ENCODE results near the gene CSTF1.

CSTF1 gene

DNA sequence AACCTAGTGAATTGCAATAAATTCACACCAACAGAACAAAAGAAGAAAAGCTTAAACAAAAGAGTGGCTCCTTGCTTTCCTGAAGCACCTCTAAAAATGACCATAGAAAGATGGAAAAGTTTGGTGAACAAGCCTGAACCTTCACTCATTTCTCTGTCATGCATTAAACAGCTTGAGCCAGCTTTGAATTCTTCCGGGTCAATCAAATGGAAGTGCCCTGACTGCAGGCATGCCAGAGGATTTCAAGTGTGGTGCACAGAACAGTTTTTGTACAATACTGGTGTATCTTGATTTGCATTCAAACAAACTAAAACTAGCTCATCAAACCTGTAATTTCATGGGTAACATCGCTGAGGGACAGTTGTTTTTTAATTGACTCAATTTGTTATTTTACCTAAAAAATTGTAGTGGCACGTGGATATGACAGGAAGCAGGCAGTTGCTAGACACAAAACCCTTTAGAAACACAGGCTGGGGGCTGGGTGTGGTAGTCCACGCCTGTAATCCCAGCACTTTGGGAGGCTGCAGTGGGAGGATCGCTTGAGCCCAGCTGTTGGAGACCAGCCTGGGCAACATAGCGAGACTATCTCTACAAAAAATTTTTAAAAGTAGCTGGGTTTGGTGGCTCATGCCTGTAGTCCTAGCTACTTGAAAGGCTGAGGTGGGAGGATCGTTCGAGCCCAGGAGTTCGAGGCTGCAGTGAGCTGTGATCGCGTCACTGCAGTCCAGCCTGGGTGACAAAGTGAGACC, 28.7 kb downstream of the CSTF1 start:
- Histone ChIP-seq H3K9me3 (ENCODE audit: insufficient read depth, low read depth, low read length) (no peaks in the 10 kb centered on the region), H3K4me3 (ENCODE audit: low read length) (no peak overlapping the region), H3K27ac (ENCODE audit: low read depth, low read length) (no peak overlapping the region), H3K27me3 (ENCODE audit: insufficient read depth, low read length) (peaks cover 32% of the 10 kb centered on the region), H3K9ac (ENCODE audit: low read depth, low read length) (no peak overlapping the region), H3K36me3 (ENCODE audit: insufficient read depth, low read length) (no peaks in the 10 kb centered on the region), H3K4me1 (ENCODE audit: insufficient read depth, low read length) (peaks cover 8% of the 10 kb centered on the region)
- WGBS = 83% methylated on average over 11 of the region's 11 CpGs

DNA sequence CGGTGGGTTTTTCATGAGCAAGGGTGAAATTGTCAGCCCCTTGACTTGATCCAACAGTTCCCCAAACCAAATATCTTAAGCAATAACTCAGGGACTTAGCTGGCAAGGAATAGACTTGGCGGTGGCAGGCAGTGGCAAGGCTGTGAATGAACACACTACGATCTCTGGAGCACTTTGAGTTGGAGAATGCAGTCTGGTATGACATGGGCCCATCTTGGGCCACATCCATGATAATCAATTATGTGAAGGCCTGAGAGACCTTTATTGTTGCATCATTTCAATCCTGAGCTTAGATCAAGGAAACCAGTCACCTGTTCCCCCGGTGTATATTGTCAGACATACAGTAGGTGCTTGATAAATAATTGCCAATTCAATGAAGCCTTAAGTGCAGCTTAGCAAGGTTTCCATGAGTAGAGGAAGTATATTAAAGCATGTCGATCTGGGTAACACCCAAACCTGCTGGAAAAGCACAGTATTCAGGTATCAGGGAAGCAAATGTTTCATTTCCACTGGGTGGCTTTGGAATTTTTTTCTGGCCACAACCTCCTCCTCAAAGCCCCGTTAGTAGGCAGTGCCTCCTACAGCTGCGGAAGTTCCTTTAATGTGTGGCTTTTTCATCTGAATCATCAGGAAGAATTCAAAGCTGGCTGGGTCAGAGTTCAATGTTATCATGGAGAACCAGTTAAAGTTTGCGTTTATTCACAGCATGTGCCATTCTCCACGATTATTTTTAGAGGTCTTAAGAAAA, 29.8 kb downstream of the CSTF1 start:
- Histone ChIP-seq H3K4me1 (ENCODE audit: insufficient read depth, low read length) (peaks cover 8% of the 10 kb centered on the region), H3K4me3 (ENCODE audit: low read length) (no peak overlapping the region), H3K27ac (ENCODE audit: low read depth, low read length) (no peak overlapping the region), H3K36me3 (ENCODE audit: insufficient read depth, low read length) (no peaks in the 10 kb centered on the region), H3K9me3 (ENCODE audit: insufficient read depth, low read depth, low read length) (no peaks in the 10 kb centered on the region), H3K27me3 (ENCODE audit: insufficient read depth, low read length) (peaks cover 32% of the 10 kb centered on the region), H3K9ac (ENCODE audit: low read depth, low read length) (no peak overlapping the region)
- 61% methylated on average over 8 of the region's 9 CpGs for WGBS

DNA sequence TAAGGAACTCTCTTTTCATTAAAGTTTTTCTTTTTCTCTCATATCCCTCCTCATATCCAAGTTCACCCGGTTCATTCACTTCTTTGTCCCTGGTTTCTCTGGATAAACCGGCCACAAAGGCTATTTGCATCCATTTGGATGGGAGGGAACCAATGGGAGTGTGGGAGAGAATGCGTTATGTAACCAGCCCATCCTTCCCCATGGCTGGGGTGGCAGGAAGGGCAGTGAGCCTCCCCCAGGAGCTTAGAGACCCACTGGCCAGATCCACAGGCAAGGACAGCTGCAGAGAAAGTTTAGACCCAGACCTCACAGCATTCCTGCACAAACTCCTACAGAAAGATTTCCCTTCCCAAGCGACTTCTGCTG, 30.4 kb downstream of the CSTF1 start:
- peaks cover 32% of the 10 kb centered on the region for H3K27me3 ChIP-seq (ENCODE audit: insufficient read depth, low read length)
- H3K9ac ChIP-seq (ENCODE audit: low read depth, low read length) = no peak overlapping the region
- H3K36me3 ChIP-seq (ENCODE audit: insufficient read depth, low read length) = no peaks in the 10 kb centered on the region
- peaks cover 8% of the 10 kb centered on the region for H3K4me1 ChIP-seq (ENCODE audit: insufficient read depth, low read length)
- no peaks in the 10 kb centered on the region for H3K9me3 ChIP-seq (ENCODE audit: insufficient read depth, low read depth, low read length)
- WGBS = 24% methylated on average over 4 of the region's 4 CpGs
- no peak overlapping the region for H3K27ac ChIP-seq (ENCODE audit: low read depth, low read length)
- H3K4me3 ChIP-seq (ENCODE audit: low read length) = no peak overlapping the region

DNA sequence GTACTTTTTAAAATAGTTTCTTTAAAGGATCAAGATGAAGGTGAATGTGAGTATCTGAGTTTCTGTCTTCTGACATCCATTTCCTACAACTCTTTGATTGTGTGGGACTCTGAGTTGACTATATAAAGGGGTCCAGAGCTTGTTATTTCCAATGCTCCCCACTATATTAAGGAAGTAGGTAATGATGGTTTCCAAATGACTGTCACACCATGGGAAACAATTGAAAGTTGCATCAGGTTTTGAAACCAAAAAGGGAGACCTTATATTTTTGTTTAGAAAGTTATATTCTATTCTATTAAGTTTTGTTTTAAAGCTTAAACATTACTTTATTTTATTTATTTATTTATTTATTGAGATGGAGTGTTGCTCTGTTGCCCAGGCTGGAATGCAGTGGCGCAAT, 30.8 kb downstream of the CSTF1 start:
- H3K9me3 ChIP-seq (ENCODE audit: insufficient read depth, low read depth, low read length) = no peaks in the 10 kb centered on the region
- H3K4me3 ChIP-seq (ENCODE audit: low read length) = no peak overlapping the region
- peaks cover 8% of the 10 kb centered on the region for H3K4me1 ChIP-seq (ENCODE audit: insufficient read depth, low read length)
- H3K9ac ChIP-seq (ENCODE audit: low read depth, low read length) = no peak overlapping the region
- no peaks in the 10 kb centered on the region for H3K36me3 ChIP-seq (ENCODE audit: insufficient read depth, low read length)
- peaks cover 32% of the 10 kb centered on the region for H3K27me3 ChIP-seq (ENCODE audit: insufficient read depth, low read length)
- WGBS = 100% methylated on average over 1 of the region's 1 CpG
- no peak overlapping the region for H3K27ac ChIP-seq (ENCODE audit: low read depth, low read length)

DNA sequence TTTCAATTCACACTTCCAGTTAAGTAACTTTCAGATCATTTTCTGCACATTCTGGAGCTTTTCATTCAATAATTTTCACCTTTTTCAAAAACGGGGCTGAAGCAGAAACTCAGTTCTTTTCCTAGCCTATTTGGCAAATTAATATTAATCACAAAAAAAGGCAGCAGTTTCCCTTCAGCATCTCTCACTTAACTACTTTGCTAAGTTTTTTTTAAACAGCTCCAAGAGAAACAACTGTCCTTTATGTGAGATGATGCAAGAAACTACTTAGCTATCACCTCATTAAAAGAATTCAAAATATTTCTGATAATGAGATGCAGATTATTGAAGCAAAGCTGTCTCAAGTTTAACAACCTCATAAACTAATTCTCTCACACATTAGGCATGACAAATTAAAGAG, 31.4 kb downstream of the CSTF1 start:
- peaks cover 8% of the 10 kb centered on the region for H3K4me1 ChIP-seq (ENCODE audit: insufficient read depth, low read length)
- H3K27ac ChIP-seq (ENCODE audit: low read depth, low read length) = no peak overlapping the region

DNA sequence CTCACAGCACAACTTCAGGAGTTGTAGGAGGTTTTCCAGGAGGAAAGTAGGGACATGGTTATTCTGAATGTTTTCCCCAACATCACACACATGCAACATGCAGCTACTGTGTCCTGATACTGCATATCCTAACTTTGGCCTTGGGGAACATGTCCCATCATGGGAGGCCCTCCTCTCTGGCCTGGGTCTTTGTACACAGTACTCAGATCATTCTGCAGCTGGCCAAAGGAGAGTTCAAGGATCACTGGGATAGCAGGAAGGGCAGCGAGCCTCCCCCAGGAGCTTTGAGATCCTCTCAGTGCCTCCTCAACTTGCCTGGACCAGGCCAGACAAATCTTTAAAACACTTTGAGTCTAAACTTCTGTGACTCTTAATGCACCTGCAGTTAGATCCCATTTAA, 32.5 kb downstream of the CSTF1 start:
- Histone ChIP-seq H3K9me3 (ENCODE audit: insufficient read depth, low read depth, low read length) (no peaks in the 10 kb centered on the region), H3K27ac (ENCODE audit: low read depth, low read length) (no peak overlapping the region)
- WGBS = 85% methylated on average over 1 of the region's 1 CpG

More for the DNA sequence above, 31.4 kb downstream of the CSTF1 start:
- Histone ChIP-seq H3K9me3 (ENCODE audit: insufficient read depth, low read depth, low read length) (no peaks in the 10 kb centered on the region), H3K9ac (ENCODE audit: low read depth, low read length) (no peak overlapping the region), H3K4me3 (ENCODE audit: low read length) (no peak overlapping the region), H3K27me3 (ENCODE audit: insufficient read depth, low read length) (peaks cover 32% of the 10 kb centered on the region), H3K36me3 (ENCODE audit: insufficient read depth, low read length) (no peaks in the 10 kb centered on the region)
- WGBS = 77% methylated on average over 1 of the region's 1 CpG

DNA sequence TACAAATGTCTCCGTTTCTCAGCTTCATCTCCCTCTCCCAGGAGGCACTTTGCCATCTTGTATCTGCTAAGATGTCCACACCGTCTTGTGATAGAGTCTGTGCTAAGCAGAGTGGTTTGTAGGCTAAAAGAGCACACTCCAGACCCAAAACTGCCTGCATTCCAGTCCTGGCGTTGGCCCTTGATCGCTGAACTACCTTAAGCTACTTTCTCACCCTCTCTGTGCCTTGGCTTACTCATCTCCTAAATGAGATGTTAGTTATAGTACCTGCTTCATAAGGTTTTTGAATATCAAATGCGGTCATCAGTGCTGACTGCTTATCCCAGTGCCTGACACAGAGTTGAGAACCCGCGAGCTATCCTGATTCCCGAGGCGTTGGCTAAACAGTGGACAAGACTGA, 33.6 kb downstream of the CSTF1 start:
- H3K9me3 ChIP-seq (ENCODE audit: insufficient read depth, low read depth, low read length) = no peaks in the 10 kb centered on the region
- H3K9ac ChIP-seq (ENCODE audit: low read depth, low read length) = no peak overlapping the region
- WGBS = 92% methylated on average over 9 of the region's 9 CpGs
- H3K27ac ChIP-seq (ENCODE audit: low read depth, low read length) = no peak overlapping the region
- H3K4me3 ChIP-seq (ENCODE audit: low read length) = no peak overlapping the region
- peaks cover 8% of the 10 kb centered on the region for H3K4me1 ChIP-seq (ENCODE audit: insufficient read depth, low read length)
- H3K36me3 ChIP-seq (ENCODE audit: insufficient read depth, low read length) = no peaks in the 10 kb centered on the region
- H3K27me3 ChIP-seq (ENCODE audit: insufficient read depth, low read length) = peaks cover 29% of the 10 kb centered on the region

More for the DNA sequence above, 32.5 kb downstream of the CSTF1 start:
- no peak overlapping the region for H3K9ac ChIP-seq (ENCODE audit: low read depth, low read length)
- no peak overlapping the region for H3K4me3 ChIP-seq (ENCODE audit: low read length)
- H3K36me3 ChIP-seq (ENCODE audit: insufficient read depth, low read length) = no peaks in the 10 kb centered on the region
- peaks cover 32% of the 10 kb centered on the region for H3K27me3 ChIP-seq (ENCODE audit: insufficient read depth, low read length)
- H3K4me1 ChIP-seq (ENCODE audit: insufficient read depth, low read length) = peaks cover 8% of the 10 kb centered on the region

DNA sequence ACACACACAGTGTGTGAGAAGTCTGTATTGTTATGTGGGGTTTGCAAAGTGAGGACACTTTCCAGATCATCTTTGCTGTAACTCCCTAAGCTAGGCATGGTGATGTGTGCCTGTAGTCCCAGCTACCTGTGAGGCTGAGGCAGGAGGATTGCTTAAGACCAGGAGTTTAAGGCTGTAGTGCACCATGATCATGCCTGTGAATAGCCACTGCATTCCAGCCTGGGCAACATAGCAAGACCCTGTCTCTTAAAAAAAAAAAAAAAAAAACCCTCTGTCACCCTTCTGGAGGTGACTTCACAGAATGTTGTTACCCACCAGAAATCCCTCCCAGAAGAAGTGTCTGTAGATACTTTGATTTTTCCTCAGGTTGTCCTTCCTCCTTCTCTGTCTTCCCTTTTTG, 34.5 kb downstream of the CSTF1 start:
- Histone ChIP-seq H3K4me1 (ENCODE audit: insufficient read depth, low read length) (peaks cover 8% of the 10 kb centered on the region), H3K27ac (ENCODE audit: low read depth, low read length) (no peak overlapping the region), H3K36me3 (ENCODE audit: insufficient read depth, low read length) (no peaks in the 10 kb centered on the region), H3K9ac (ENCODE audit: low read depth, low read length) (no peak overlapping the region), H3K27me3 (ENCODE audit: insufficient read depth, low read length) (peaks cover 22% of the 10 kb centered on the region; the same call in 1 of the 2 replicates), H3K4me3 (ENCODE audit: low read length) (no peak overlapping the region), H3K9me3 (ENCODE audit: insufficient read depth, low read depth, low read length) (no peaks in the 10 kb centered on the region)

DNA sequence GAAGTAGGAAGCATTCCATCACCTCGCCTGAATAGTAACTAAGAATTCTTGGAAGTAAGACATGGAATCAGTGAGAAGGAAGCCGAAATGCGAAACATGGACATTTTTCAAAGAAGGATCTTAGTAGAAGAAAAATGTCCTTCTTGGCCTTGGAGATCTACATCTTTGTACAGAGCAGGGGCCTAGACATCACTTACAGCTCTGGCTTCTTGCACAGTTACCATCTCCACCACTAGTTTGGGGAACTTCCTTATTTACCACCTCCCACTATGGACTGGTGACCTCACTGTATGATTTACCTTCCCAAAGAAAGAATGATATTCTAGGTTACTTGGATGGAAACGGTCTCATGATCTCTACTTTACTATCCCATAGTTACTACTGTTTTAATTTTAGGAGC, 35.4 kb downstream of the CSTF1 start:
- no peak overlapping the region for H3K27ac ChIP-seq (ENCODE audit: low read depth, low read length)
- no peak overlapping the region for H3K9ac ChIP-seq (ENCODE audit: low read depth, low read length)
- no peaks in the 10 kb centered on the region for H3K36me3 ChIP-seq (ENCODE audit: insufficient read depth, low read length)
- H3K27me3 ChIP-seq (ENCODE audit: insufficient read depth, low read length) = peaks cover 13% of the 10 kb centered on the region; the same call in 1 of the 2 replicates
- WGBS = 91% methylated on average over 4 of the region's 4 CpGs
- H3K9me3 ChIP-seq (ENCODE audit: insufficient read depth, low read depth, low read length) = no peaks in the 10 kb centered on the region
- H3K4me3 ChIP-seq (ENCODE audit: low read length) = no peak overlapping the region
- peaks cover under 1% of the 10 kb centered on the region; the same call in 1 of the 2 replicates for H3K4me1 ChIP-seq (ENCODE audit: insufficient read depth, low read length)

DNA sequence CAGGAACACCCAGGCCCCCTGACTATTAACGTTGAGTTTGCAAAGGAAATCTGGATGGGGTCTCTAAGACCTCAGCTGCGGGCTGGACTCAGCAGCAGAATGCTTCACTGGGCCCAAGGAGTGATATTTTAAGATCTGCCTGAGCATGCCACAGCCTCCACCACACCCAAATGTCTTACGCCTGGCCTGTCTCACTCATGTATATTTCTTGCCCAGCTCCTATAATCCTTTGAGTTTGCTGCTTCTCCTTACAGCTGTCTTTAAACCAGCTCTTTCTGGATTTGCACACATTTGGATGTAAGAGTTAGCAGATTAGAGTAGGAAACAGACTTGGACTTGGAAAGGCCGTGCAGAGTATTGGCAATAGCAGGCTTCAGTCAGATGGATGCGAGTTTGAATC, 36.0 kb downstream of the CSTF1 start:
- Histone ChIP-seq H3K4me1 (ENCODE audit: insufficient read depth, low read length) (no peaks in the 10 kb centered on the region; the same call in 1 of the 2 replicates), H3K9me3 (ENCODE audit: insufficient read depth, low read depth, low read length) (no peaks in the 10 kb centered on the region), H3K4me3 (ENCODE audit: low read length) (no peak overlapping the region), H3K27ac (ENCODE audit: low read depth, low read length) (no peak overlapping the region), H3K27me3 (ENCODE audit: insufficient read depth, low read length) (peaks cover 12% of the 10 kb centered on the region; the same call in 1 of the 2 replicates), H3K36me3 (ENCODE audit: insufficient read depth, low read length) (no peaks in the 10 kb centered on the region), H3K9ac (ENCODE audit: low read depth, low read length) (no peak overlapping the region)
- 82% methylated on average over 5 of the region's 5 CpGs for WGBS

DNA sequence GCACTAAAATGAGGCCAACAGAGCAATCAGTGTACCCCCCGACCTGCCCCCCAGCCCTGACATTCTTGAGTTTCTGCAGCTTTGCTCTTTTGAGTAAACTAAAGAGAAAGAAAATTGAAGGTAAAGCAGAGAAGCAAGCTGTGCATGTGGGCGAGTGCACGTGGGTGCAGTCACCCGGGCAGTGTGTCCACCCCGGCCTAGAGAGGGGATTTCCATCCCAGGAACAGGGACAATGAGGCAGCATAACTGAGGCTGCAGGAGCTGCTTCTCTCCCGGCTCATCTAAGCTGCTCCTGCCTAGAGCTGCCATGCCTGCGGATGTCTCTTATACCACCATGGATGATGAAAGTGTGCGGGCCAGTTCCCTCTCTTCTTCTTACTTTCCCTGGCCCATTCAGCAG, 36.4 kb downstream of the CSTF1 start:
- Histone ChIP-seq H3K9ac (ENCODE audit: low read depth, low read length) (no peak overlapping the region), H3K4me3 (ENCODE audit: low read length) (no peak overlapping the region), H3K4me1 (ENCODE audit: insufficient read depth, low read length) (no peaks in the 10 kb centered on the region; the same call in 1 of the 2 replicates), H3K27me3 (ENCODE audit: insufficient read depth, low read length) (peaks cover 12% of the 10 kb centered on the region; the same call in 1 of the 2 replicates), H3K9me3 (ENCODE audit: insufficient read depth, low read depth, low read length) (no peaks in the 10 kb centered on the region), H3K36me3 (ENCODE audit: insufficient read depth, low read length) (no peaks in the 10 kb centered on the region), H3K27ac (ENCODE audit: low read depth, low read length) (no peak overlapping the region)
- 85% methylated on average over 8 of the region's 8 CpGs for WGBS

All from HUES64 (cell line).